NCI-H1436 treated with DMSO at 0.1 percent for 48 hours (cell line): ENCODE measurements around the gene GPAM.
"Not testable (repeated sequence)": the region's sequence is repeated elsewhere in the genome, so short reads cannot be mapped to it uniquely, and the experiment has no call there.

Source experiments
- DNase-seq: peaks from one replicate; lab custom pipeline; 2025; lab: John Stamatoyannopoulos, UW

GPAM gene

GRCh38 chr10:112216151-112216550 lies 32.6 kb upstream of the GPAM start:
- no peak for DNase-seq

GRCh38 chr10:112215342-112215774 lies 31.8 kb upstream of the GPAM start:
- no peak for DNase-seq

GRCh38 chr10:112214298-112214926 lies 30.8 kb upstream of the GPAM start:
- DNase-seq: no peak

GRCh38 chr10:112213836-112214235 lies 30.3 kb upstream of the GPAM start:
- no peak for DNase-seq

- DNase-seq: no peak
Observed at GRCh38 chr10:112213098-112213823, 29.7 kb upstream of the GPAM start.

GRCh38 chr10:112210666-112211065 lies 27.1 kb upstream of the GPAM start:
- no peak for DNase-seq

- DNase-seq: no peak
Observed at GRCh38 chr10:112209684-112210131, 26.1 kb upstream of the GPAM start.

- DNase-seq: no peak
Observed at GRCh38 chr10:112208997-112209396, 25.4 kb upstream of the GPAM start.

- DNase-seq: no peak
Observed at GRCh38 chr10:112208292-112208691, 24.7 kb upstream of the GPAM start.

- DNase-seq: no peak
Observed at GRCh38 chr10:112203328-112204076, 19.9 kb upstream of the GPAM start.

GRCh38 chr10:112202561-112203241 lies 19.1 kb upstream of the GPAM start:
- no peak for DNase-seq

- no peak for DNase-seq
Observed at GRCh38 chr10:112202076-112202475, 18.5 kb upstream of the GPAM start.

- DNase-seq: no peak
Observed at GRCh38 chr10:112201334-112201733, 17.8 kb upstream of the GPAM start.

- not testable (repeated sequence) for DNase-seq
Observed at GRCh38 chr10:112200259-112200658, 16.7 kb upstream of the GPAM start.

GRCh38 chr10:112197662-112198061 lies 14.1 kb upstream of the GPAM start:
- DNase-seq: not testable (repeated sequence)

- DNase-seq: no peak
Observed at GRCh38 chr10:112195224-112195623, 11.7 kb upstream of the GPAM start.

- DNase-seq: no peak
Observed at GRCh38 chr10:112191791-112192190, 8.2 kb upstream of the GPAM start.

GRCh38 chr10:112191041-112191590 lies 7.6 kb upstream of the GPAM start:
- no peak for DNase-seq

- no peak for DNase-seq
Observed at GRCh38 chr10:112189465-112189864, 5.9 kb upstream of the GPAM start.

- DNase-seq: no peak
Observed at GRCh38 chr10:112187527-112187926, 4.0 kb upstream of the GPAM start.

GRCh38 chr10:112185959-112186358 lies 2.4 kb upstream of the GPAM start:
- DNase-seq: no peak

- DNase-seq: no peak
Observed at GRCh38 chr10:112184379-112184778, 814 bp upstream of the GPAM start.
